B cell (primary cell): ENCODE data around the gene SPTBN1. TPM values are rescaled to one million over a fixed set of nuclear protein-coding genes. Genes with fewer than 3 reads are reported as not detected.

Source experiments
- ATAC-seq: fragments of 200-7000 bp; cut with Tn5 transposase; one replicate; pipeline ENCODE4 v1.10.0; 2021; ENCODE audit warnings: low read depth, mild to moderate bottlenecking, moderate number of reproducible peaks, moderate library complexity
- CTCF ChIA-PET: fragments of 350-600 bp; sonication (Branson Sonifier 250); formaldehyde crosslinking; loops from one replicate; lab custom pipeline; 2021; ENCODE audit warnings: antibody characterized with exemption, inconsistent platforms; lab: Charles Lee
- POLR2A ChIA-PET: fragments of 350-600 bp; sonication (Branson Sonifier 250); formaldehyde crosslinking; loops from one replicate; lab custom pipeline; 2021; ENCODE audit warnings: antibody characterized with exemption; lab: Charles Lee
- DNase-seq: peaks from one replicate; pipeline ENCODE4 v3.0.0; 2013
- H2AFZ ChIP-seq: 2 replicates; pipeline ENCODE4 v1.6.1; 2012; ENCODE audit warnings: mild to moderate bottlenecking, low read depth, low read length; ENCODE audit not compliant: insufficient read depth, poor library complexity, severe bottlenecking
- H3K27ac ChIP-seq, 2 donors: 1 replicate in 1 of 2; 2 replicates in 1 of 2; pipeline ENCODE4 v1.5.1; 2012 to 2013; ENCODE audit warnings: low read length in 2 of 2, mild to moderate bottlenecking in 2 of 2, moderate library complexity in 1 of 2
- H3K27me3 ChIP-seq, 4 experiments: fragments of 200-600 bp in 1 of 4; sonication (generic) in 1 of 4; replicated peaks in 1 of 4; 1 replicate in 2 of 4; 2 replicates in 2 of 4; pipeline versions ENCODE4 v1.6.1 to v1.7.0; 2013 to 2016; ENCODE audit warnings: low read length in 3 of 4, mild to moderate bottlenecking in 2 of 4, mixed read lengths in 1 of 4, moderate library complexity in 1 of 4; ENCODE audit not compliant: insufficient read depth in 4 of 4, control insufficient read depth in 3 of 4; ENCODE audit errors: control extremely low read depth in 1 of 4
- H3K36me3 ChIP-seq, 2 experiments: replicated peaks in 1 of 2; 1 replicate in 1 of 2; 2 replicates in 1 of 2; pipeline versions ENCODE4 v1.6.1 to v1.7.1; 2013; ENCODE audit warnings: low read length in 1 of 2; ENCODE audit not compliant: insufficient read depth in 2 of 2, control insufficient read depth in 1 of 2; ENCODE audit errors: control extremely low read depth in 1 of 2, extremely low read depth in 1 of 2
- H3K4me1 ChIP-seq, 2 donors: fragments of 200-600 bp in 1 of 2; sonication (generic) in 1 of 2; 1 replicate in 1 of 2; 2 replicates in 1 of 2; pipeline versions ENCODE4 v1.5.1 to v1.6.1; 2013 to 2017; ENCODE audit warnings: low read length in 2 of 2; ENCODE audit not compliant: control insufficient read depth in 2 of 2, insufficient read depth in 2 of 2
- H3K4me2 ChIP-seq: replicated peaks from 2 replicates; pipeline ENCODE3; 2012; ENCODE audit warnings: mild to moderate bottlenecking, low read depth, low read length; ENCODE audit not compliant: poor library complexity, severe bottlenecking
- H3K4me3 ChIP-seq, 5 experiments: fragments of 200-600 bp in 1 of 5; sonication (generic) in 1 of 5; 1 replicate in 3 of 5; 2 replicates in 2 of 5; pipeline versions ENCODE4 v1.5.1 to v1.7.0; 2011 to 2016; ENCODE audit warnings: low read length in 4 of 5, mild to moderate bottlenecking in 4 of 5, low read depth in 2 of 5, control low read depth in 1 of 5, moderate library complexity in 1 of 5; ENCODE audit not compliant: insufficient read depth in 1 of 5; ENCODE audit errors: control extremely low read depth in 1 of 5, extremely low read depth in 1 of 5
- H3K79me2 ChIP-seq: fragments of 200-600 bp; sonication (generic); one replicate; pipeline ENCODE4 v1.6.0; 2016; ENCODE audit warnings: low read length; ENCODE audit not compliant: control insufficient read depth, insufficient read depth
- H3K9ac ChIP-seq: fragments of 200-600 bp; sonication (generic); 2 replicates; pipeline ENCODE4 v1.6.1; 2017; ENCODE audit warnings: mild to moderate bottlenecking, low read length, moderate library complexity
- H3K9me3 ChIP-seq, 3 donors: one replicate each; pipeline versions ENCODE4 v1.6.1 to v1.7.1; 2013; ENCODE audit warnings: low read length in 2 of 3; ENCODE audit not compliant: control insufficient read depth in 2 of 3, insufficient read depth in 1 of 3; ENCODE audit errors: control extremely low read depth in 1 of 3
- H4K20me1 ChIP-seq: 2 replicates; pipeline ENCODE4 v1.6.0; 2012; ENCODE audit warnings: mild to moderate bottlenecking, low read length; ENCODE audit not compliant: insufficient read depth, control insufficient read depth, poor library complexity, severe bottlenecking
- H3K27ac Mint-ChIP-seq: one replicate; pipeline ENCODE4 v1.8.0; 2021; ENCODE audit warnings: mixed read lengths
- H3K27me3 Mint-ChIP-seq: one replicate; pipeline ENCODE4 v1.8.0; 2021; ENCODE audit warnings: mixed read lengths
- H3K4me1 Mint-ChIP-seq: one replicate; pipeline ENCODE4 v1.8.0; 2021; ENCODE audit warnings: mixed read lengths
- H3K4me3 Mint-ChIP-seq: one replicate; pipeline ENCODE4 v1.8.0; 2021; ENCODE audit warnings: mixed read lengths
- H3K9me3 Mint-ChIP-seq: one replicate; pipeline ENCODE4 v1.8.0; 2022; ENCODE audit warnings: mixed read lengths; ENCODE audit not compliant: insufficient read depth
- EZH2 ChIP-seq: IDR thresholded peaks from 2 replicates; pipeline ENCODE4 v1.6.1; 2012; ENCODE audit warnings: borderline replicate concordance, low read depth, mild to moderate bottlenecking, moderate library complexity, low read length; ENCODE audit not compliant: insufficient read depth, poor library complexity, severe bottlenecking
- WGBS: methylation state at CpG from one replicate; pipeline ENCODE4 v1.1.5; 2013; ENCODE audit warnings: missing lambda C conversion rate; ENCODE audit not compliant: insufficient coverage; 5-methylcytosine and 5-hydroxymethylcytosine counted together
- intact Hi-C: fragments of 100-400 bp; cut with micrococcal nuclease; formaldehyde crosslinking; loops from one replicate; pipeline ENCODE4 v1.10.0; 2022
- polyA plus RNA-seq: library from polyadenylated mRNA; depleted of rRNA; stranded (reverse); fragments of >200 nt; gene quantifications from 2 replicates; pipeline ENCODE4 v1.2.3, GENCODE V29; 2012
- total RNA-seq, 2 donors: library from RNA; stranded (reverse); fragments of 120-200 nt in 1 of 2; gene quantifications; 1 replicate in 1 of 2; 2 replicates in 1 of 2; pipeline versions ENCODE4 v1.2.3 to v1.2.4, GENCODE V29; 2013 to 2022
- TF ChIP-seq, protein P1 (sequence below): fragments of 200-600 bp; IDR thresholded peaks from one replicate; pipeline ENCODE4 v1.8.0; 2022; ENCODE audit warnings: antibody characterized with exemption, mild to moderate bottlenecking

SPTBN1 gene
- total and polyA plus RNA-seq, 2 donors (not counting 1 experiment from before 2014, with no cell fraction given), result 43.7 to 144 TPM

DNA sequence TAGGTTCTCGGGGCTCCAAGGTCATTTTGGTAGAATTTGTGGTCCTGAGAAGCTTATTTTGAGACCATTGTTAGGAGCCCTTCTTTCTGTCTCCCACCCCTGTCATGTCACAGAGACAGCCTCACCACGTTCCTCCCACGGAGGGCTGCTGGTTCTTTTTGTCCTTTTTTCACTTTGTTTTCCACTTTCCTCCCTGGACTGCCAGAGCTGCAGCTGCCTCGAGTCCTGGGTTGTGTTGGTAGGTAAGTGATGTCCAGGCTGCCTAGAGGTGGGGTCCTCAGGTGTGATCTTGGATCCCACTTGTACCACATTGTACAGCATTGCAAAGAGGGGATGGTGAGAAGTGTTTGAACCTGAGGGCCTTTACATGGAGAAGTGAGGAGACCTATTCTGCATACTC, 137.1 kb downstream of the SPTBN1 start:
- ChIA-PET POLR2A (interaction anchor here (1.2 kb wide), 1 partner anchor 18 kb away, joined by 5 read pairs; no protein-coding TSS in a partner anchor), CTCF (interaction anchor here (1.0 to 2.4 kb wide), 6 partner anchors 12 to 72 kb away, joined by 3 to 5 read pairs (median 4); no protein-coding TSS in a partner anchor)
- Mint-ChIP-seq H3K4me1 (peaks cover 94% of the 10 kb centered on the region), H3K27ac (peak overlapping the region; percentile 67), H3K9me3 (no peaks in the 10 kb centered on the region), H3K27me3 (no peaks in the 10 kb centered on the region), H3K4me3 (peak overlapping the region; percentile 13)
- ATAC-seq, result no peak
- Histone ChIP-seq H3K79me2 (peaks cover 100% of the 10 kb centered on the region), H3K4me1 (peaks cover 91 to 95% of the 10 kb centered on the region in 2 donors), H4K20me1 (peaks cover 22% of the 10 kb centered on the region), H3K36me3 (peaks cover 0 to 3% of the 10 kb centered on the region in 2 experiments), H3K4me2 (no peak overlapping the region), H2AFZ (no peak overlapping the region), H3K27me3 (no peaks in the 10 kb centered on the region), H3K4me3 (no peak overlapping the region), H3K9ac (peak overlapping the region; percentile 4), H3K27ac (peak overlapping the region in 1 of 2 donors; percentile 37), H3K9me3 (no peaks in the 10 kb centered on the region)
- WGBS, result 100% methylated on average over 1 of the region's 4 CpGs
- TF ChIP-seq, protein P1, sequence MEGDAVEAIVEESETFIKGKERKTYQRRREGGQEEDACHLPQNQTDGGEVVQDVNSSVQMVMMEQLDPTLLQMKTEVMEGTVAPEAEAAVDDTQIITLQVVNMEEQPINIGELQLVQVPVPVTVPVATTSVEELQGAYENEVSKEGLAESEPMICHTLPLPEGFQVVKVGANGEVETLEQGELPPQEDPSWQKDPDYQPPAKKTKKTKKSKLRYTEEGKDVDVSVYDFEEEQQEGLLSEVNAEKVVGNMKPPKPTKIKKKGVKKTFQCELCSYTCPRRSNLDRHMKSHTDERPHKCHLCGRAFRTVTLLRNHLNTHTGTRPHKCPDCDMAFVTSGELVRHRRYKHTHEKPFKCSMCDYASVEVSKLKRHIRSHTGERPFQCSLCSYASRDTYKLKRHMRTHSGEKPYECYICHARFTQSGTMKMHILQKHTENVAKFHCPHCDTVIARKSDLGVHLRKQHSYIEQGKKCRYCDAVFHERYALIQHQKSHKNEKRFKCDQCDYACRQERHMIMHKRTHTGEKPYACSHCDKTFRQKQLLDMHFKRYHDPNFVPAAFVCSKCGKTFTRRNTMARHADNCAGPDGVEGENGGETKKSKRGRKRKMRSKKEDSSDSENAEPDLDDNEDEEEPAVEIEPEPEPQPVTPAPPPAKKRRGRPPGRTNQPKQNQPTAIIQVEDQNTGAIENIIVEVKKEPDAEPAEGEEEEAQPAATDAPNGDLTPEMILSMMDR, result no peak
- no peak for TF ChIP-seq EZH2
- no peak for DNase-seq
- intact Hi-C loops, result no loop called here

DNA sequence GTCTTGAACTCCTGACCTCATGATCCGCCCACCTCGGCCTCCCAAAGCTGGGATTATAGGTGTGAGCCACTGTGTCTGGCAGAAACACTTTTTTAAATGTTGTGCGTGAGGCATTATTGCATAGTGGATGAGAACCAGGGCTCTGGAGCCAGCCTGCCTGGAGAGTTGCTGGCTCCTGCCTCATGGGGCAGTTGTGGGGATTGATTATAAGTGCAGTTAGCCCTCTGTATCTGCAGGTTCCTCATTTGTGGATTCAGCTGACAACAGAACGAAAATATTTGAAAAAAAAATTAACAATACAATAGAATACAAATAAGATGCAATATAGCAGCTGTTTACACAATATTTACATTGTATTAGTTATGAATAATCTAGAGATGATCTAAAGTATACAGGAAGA, 137.9 kb downstream of the SPTBN1 start:
- Mint-ChIP-seq H3K27ac (peak overlapping the region; percentile 80), H3K27me3 (no peaks in the 10 kb centered on the region), H3K9me3 (no peaks in the 10 kb centered on the region), H3K4me3 (peak overlapping the region; percentile 21), H3K4me1 (peaks cover 95% of the 10 kb centered on the region)
- Histone ChIP-seq H2AFZ (no peak overlapping the region), H3K4me2 (peak overlapping the region; percentile 63), H3K4me3 (no peak overlapping the region), H3K27me3 (no peaks in the 10 kb centered on the region), H4K20me1 (peaks cover 30% of the 10 kb centered on the region), H3K79me2 (peaks cover 100% of the 10 kb centered on the region), H3K27ac (no peak overlapping the region), H3K9me3 (no peaks in the 10 kb centered on the region), H3K4me1 (peaks cover 85 to 88% of the 10 kb centered on the region in 2 donors), H3K9ac (no peak overlapping the region), H3K36me3 (peaks cover 0 to 6% of the 10 kb centered on the region in 2 experiments)
- intact Hi-C loops, result no loop called here
- ATAC-seq, result no peak
- 85% methylated on average over 1 of the region's 4 CpGs for WGBS
- peak; percentile 47 for DNase-seq
- TF ChIP-seq EZH2, result no peak
- TF ChIP-seq, protein P1, result no peak
- ChIA-PET POLR2A (no interaction called here), CTCF (interaction anchor here (0.6 to 2.2 kb wide), 6 partner anchors 9 to 71 kb away, joined by 3 to 10 read pairs (median 4); no protein-coding TSS in a partner anchor)
